NCI-H1930 (cell line): Measurements from ENCODE around the gene TSTD1.

ENCODE experiments used
- DNase-seq, 2 experiments: peaks; one replicate each; lab custom pipeline; 2025; lab: John Stamatoyannopoulos, UW

TSTD1 gene

DNA sequence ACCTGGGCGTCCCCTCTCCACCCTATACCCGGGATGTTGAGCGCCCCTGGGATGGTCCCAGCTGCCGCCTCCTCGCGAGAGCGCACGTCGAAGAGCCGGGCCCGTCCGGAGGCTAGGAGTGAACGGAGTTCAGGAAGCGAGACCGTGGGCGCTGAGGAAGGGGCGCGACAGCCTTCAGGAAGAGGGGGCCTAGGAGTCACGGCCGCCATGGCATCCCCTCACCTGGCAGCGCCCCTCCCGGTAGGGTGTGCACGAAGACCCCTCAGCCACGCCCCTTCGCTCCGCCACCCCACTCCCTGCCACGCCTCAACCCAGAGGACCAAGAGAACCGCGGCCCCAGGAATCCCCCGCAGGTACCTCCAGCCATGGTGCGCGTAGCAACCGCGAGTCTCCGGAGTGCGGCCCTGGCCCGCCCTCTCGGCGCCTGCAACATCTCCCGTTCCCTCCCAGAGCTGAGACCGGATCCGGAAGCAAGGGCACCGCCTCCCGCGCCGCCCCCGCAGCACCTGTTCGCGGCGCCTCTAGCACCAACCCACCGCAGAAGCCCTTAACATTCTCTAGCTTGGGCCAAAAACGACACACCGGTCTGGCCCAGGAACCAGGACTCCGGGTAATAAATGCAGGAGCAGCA is at the start of gene TSTD1:
Gene TSTD1, minus strand, starts transcription at position 442 of the 631 bp plus-strand sequence. Its CDS starts 75 bp downstream, at position 367.
- peak; percentile 41 to 54 for DNase-seq

DNA sequence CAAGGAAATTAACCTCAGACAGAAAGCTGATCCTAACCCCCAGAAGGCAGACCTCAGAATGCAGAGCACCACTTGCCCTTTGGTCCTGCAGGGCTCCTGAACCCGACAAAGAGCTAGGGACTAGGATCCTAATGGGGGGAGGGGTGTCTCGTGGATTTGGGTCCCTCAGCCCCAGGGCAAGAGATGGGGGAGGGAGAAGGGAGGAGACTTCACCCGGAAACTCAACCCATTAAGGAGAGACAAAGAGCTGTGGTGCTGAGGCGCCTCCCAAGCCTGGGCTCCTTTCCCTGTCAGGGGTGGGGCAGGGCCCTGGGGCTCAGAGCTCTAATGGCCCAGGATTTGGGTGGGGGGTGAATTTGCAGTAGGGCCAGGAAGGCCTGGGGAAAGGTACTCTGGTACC is 47.7 kb upstream of the TSTD1 start:
- DNase-seq: no peak

DNA sequence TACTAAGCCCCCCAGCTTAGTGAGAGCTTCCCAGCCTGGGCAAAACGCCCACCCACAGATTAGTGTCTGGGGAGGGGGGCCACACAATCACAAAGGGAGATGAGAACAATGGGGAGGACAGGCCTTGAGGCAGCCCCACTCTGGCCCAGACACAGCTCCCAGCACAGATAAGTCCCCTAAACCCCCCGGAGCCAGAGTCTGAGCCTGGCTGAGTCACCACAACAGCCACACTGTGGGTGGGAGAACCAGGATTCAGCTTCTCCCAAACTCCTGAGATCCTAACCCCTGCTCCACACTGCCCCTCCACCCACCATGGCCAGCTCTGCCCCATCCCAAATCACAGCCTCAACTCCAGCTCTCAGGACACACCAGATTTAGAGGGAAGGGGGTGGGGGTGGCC is 46.4 kb upstream of the TSTD1 start:
- no peak for DNase-seq

DNA sequence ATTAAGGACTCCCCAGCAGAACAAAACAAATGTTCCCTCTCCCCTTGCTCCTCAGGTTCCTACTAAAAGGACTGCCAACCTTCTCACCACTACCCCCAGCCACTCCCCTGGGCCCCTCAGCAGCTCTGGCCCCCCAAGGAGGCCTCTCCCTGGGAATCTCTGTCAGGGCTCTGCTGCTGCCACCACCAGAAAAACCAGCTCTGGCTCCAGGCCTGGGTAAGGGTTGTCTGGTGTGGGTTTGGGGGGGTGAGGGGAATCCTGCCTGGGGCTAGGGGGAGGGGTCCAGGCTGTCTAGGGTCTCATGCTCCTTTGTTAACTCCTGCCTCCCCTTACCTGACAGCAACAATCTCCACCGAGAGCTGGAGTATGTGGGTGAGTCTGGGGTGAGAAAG is 45.8 kb upstream of the TSTD1 start:
- DNase-seq: no peak

GRCh38 chr1:161083748-161084596 is 45.2 kb upstream of the TSTD1 start:
- DNase-seq: no peak

- DNase-seq: no peak
Measured at GRCh38 chr1:161082996-161083747, 44.4 kb upstream of the TSTD1 start.

DNA sequence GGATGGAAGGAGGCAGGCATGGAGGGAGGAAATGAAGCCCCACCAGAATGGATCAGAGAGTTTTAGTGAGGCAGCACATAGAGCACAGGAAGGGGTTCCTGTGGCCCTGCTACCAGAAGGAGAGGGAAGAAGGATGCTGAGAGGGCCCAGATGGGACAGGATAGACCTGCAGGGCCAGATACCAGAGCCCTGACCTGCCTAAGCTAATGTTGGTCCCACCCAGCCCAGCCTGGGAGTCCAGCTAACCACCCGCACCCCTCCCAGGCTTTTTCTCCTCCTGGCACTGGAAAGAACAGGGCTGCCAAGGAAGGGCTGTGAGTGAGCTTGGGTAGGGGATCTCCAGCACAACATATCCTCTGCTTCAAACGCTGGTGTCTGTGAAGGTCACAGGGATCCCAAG is 43.7 kb upstream of the TSTD1 start:
- no peak for DNase-seq

DNA sequence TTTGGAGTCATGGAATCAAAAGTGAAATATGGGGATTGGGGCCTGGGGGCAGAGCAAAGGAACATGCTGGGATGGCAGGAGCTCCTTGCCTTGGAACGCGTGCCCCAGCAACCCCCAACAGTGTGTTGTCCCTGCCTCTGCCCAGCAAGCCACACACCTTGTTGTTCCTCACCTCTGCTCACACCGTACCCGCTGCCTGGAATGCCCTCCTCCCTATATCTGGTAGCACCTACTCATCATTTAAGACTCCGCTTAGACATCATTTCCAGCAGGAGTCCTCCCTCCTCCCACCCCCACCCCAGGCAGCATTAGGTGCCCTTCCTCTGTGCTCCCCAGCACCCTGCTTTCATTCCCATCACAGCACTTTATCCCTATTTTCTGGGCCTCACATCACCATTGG is 42.8 kb upstream of the TSTD1 start:
- DNase-seq: no peak

DNA sequence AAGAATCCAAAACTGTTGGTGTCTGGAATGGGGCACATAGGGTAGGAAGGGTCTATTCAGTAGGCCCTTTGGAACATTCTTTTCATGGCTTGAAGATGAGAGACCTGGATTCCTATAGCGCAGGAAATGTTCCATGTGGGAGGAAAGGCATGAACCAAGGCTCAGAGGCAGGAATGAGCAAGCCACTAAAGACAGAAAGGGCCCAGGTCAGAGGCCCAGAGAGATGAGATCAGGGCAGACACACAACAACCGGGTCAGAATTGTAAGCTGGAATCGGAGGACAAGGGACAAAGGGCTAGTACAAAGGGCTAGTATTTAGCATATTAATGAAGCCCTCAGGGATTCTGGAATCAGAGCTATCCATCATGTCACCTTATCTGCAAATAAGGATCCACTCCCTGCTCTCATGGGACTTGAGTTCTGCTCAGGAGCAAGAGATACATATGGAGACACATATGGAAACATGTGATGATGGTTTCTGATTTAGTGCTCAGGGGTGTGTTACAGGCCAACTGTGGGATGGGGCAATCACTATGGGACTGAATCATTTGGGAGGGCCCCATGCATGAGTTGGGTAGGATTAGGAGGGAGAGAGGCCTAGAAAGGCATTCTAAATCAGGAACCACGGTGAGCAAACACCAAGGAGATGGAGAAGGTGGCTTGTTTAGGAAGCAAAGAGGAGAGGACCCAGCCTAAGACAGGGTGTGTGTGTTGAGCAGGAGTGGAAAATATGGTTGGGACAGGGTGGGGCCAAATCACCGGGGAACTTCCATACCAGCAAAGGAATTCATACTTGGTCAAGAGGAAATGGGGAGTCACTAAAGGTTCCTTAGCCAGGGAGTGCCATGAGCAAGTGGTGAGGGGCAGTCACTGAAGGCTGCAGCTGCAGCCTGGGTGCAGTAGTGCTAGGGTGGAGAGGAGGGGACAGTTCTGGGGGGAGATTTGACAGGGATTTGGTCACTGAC is 42.0 kb upstream of the TSTD1 start:
- DNase-seq: no peak

DNA sequence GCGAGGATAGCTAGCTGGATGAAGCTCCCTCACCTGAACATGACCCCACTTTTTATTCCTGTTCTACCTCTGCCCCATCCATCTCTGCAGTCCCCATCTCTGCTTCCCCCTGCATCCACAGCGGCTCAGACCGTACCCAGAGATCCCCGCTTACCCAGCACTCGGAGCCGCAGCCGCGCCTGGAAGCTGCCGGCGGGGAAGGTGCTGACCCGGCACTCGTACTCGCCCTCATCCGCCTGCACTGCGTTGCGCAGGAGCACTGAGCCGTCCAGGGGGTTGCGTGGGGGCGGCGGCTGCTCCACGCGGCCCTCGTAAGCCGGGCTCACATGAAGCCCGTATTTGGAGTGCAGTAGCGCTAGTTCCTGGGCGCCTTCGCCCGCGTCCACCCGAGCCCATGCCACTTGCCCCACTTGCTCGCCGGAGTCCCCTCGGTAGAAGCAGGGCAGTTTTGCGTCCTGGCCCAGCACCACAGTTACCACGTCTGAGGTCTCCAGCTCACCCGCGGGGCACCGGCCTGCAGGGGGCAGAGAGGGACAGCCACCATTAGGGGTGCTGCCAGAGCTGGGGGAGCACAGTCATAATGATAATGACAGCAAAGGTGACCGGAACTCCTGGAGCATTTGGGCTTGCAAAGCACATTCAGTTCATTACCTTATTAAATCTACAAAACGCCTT is 40.8 kb upstream of the TSTD1 start:
- DNase-seq: no peak

- DNase-seq: no peak
Measured at GRCh38 chr1:161077426-161077825, 38.7 kb upstream of the TSTD1 start.

DNA sequence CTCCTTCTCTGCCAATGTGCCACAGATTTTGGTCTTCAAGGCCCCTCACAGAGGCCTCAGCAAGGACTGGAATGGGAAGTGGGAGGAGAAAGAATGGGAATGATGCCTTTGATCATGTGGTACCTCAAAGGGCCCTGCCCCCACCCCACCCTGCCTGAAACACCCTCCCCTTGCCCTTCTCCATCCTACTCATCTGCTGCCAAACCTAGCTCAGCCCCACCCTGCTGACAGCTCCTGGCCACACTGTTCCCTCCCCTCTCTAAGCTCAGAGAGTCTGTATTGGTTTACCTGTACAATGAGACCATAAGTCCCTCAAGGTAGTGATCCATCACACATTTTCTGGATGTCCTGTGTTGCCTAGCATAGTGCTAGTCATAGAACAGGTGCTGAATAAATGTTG is 37.6 kb upstream of the TSTD1 start:
- DNase-seq: no peak

- no peak for DNase-seq
Measured at GRCh38 chr1:161074676-161075368, 36.1 kb upstream of the TSTD1 start.

DNA sequence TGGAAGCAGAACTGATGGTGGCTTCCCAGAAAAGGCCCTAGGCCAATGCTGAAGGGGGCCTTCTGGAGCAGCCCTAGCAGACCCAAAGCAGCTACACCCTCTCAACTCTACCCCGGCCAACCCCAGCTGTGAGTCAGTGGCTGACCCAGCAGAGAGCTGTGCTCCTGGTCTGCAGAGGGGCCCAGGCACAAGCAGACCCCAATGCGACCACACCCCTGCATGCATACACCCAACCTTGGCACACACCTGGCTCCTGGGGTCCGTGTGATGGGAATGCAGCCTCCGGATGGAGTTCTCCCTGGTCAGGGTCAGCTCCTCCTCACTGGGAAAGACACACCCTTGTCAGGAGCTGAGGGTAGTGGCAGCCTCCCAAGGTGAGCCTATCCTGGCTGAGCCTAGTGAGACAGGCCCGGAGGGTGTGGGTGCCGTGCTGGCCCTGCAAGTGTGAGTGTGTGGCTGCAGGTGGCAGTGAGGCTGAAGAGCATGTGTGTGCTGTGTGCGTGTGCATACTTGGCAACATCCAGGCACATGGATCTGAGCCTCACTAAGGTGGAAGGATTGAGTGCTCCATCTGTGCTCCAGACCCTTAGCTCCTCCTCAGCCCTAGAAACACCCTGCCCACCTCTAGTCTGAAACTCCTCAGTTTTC is 34.8 kb upstream of the TSTD1 start:
- DNase-seq: no peak

- DNase-seq: no peak
Measured at GRCh38 chr1:161072751-161073449, 34.1 kb upstream of the TSTD1 start.

DNA sequence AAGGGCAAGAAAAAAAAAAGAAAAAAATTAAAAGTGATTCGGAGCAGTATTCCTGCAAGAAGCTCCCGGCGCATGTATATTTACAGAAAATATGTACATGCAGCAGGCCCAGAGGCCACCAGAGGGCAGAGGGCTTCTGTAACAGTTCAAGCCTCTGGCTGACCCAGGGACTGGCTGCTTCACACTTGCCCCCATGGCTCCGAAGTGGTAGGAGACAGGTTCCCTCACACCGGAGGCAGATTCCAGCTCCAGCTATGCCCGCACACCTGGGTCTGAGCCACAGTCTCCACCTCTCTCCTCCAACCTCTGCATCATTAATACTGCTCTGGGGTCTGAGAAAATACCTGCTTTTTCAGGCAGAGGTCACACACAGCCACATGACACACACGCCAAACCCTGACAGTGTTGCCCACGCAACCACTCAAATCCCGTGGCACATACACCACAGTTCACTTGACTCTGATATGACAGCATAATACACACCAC is 33.2 kb upstream of the TSTD1 start:
- no peak for DNase-seq

- DNase-seq: no peak
Measured at GRCh38 chr1:161070761-161071160, 32.0 kb upstream of the TSTD1 start.

GRCh38 chr1:161069731-161070270 is 31.0 kb upstream of the TSTD1 start, which contains the start of gene ARHGAP30:
TSS of gene ARHGAP30 (minus strand) at chr1:161069891. CDS start at chr1:161069624, 267 bp downstream.
- DNase-seq: no peak

- no peak for DNase-seq
Measured at GRCh38 chr1:161069241-161069640, 30.5 kb upstream of the TSTD1 start.
